HG03139 (cell line): ENCODE results near the gene SHMT1.

ENCODE experiments used
- ATAC-seq: cut with Tn5 transposase; IDR thresholded peaks from one replicate; pipeline ENCODE4 v1.9.1; 2021; ENCODE audit not compliant: unreplicated experiment

Gene SHMT1

GRCh38 chr17:18291718-18292540 lies 71.4 kb downstream of the SHMT1 start:
- ATAC-seq = no peak

DNA sequence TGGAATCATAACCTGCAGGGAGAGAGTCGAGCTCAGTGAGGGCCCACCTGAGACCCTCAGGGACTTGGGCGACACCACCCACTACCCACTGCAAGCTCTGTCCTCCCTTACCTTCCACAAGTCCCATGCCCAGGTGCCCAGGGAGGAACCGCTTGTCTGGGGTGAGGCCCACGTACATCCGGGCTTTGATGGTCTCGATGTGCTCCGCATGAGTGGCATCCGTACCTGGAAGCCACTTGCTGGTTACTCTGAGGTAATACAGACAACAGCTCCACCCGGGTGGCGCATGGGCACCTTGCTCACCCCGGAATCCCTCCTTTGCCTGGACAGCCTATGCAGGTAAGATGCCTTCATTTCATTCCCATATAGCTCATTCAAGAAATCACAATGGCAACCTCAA lies 78.1 kb downstream of the SHMT1 start:
- no peak for ATAC-seq

DNA sequence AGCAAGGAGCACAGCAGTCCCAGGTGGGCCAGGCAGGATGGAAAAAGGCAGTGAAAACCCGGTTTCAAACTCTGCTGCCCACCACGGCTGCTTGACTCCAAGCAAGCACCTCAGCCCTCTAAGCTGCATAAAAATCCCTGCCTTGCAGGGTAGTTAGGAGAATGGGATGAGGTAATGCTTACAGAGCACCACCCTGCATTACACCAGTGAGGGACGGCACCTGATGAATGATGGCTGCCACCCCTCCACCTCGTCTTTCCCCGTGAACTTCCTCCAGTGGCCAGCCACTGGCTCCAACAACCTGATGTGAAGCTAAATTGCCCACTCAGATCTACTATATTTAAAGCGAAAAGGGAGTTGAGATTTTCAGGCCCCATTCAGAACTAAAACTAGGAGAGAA lies 81.6 kb downstream of the SHMT1 start:
- ATAC-seq = no peak

GRCh38 chr17:18280766-18281371 lies 82.5 kb downstream of the SHMT1 start:
- ATAC-seq = no peak

GRCh38 chr17:18280249-18280648 lies 83.1 kb downstream of the SHMT1 start:
- ATAC-seq = no peak

DNA sequence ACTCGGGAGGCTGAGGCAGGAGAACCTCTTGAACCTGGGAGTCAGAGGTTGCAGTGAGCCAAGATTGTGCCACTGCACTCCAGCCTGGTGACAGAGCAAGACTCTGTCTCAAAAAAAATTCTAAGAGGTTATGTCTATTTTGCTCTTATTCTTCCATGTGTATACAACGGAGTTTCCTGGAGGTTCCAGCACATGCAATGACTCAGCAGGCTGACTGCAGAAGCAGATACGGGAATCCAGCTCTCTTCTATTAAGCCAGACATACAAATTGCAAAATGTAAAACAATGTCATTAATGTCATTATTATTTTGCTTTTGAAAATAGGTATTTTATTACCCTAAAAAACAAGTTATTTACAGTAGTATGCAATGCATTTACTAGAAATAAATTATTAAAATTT lies 84.5 kb downstream of the SHMT1 start:
- no peak for ATAC-seq
